AG04449 (cell line): ENCODE measurements around the gene ABHD12.

Source experiments
- CTCF ChIA-PET: fragments of 350-600 bp; formaldehyde crosslinking; extraction: SDS; loops from one replicate; lab custom pipeline; 2021; ENCODE audit warnings: antibody characterized with exemption; lab: Yijun Ruan, JAX
- POLR2A ChIA-PET: fragments of 400-600, 350-600 bp; formaldehyde crosslinking; extraction: SDS; loops from one replicate; lab custom pipeline; 2020; ENCODE audit warnings: antibody characterized with exemption, inconsistent platforms; lab: Yijun Ruan, JAX
- DNase-seq: peaks from one replicate; pipeline ENCODE4 v3.0.0-alpha.2; 2010; ENCODE audit warnings: low read depth, low spot score
- H3K4me3 ChIP-seq: 2 replicates; pipeline ENCODE4 v1.5.1; 2011; ENCODE audit warnings: low read depth, mild to moderate bottlenecking, control low read depth, low read length
- CTCF ChIP-seq: IDR thresholded peaks from one replicate; pipeline ENCODE4 v1.5.1; 2011; ENCODE audit warnings: mild to moderate bottlenecking, moderate library complexity, low read length, control low read depth, inconsistent platforms; ENCODE audit not compliant: insufficient read depth; ENCODE audit errors: missing control alignments

ABHD12 gene

GRCh38 chr20:25318471-25319240, 72.0 kb downstream of the ABHD12 start:
- H3K4me3 ChIP-seq: no peak overlapping the region
- ChIA-PET POLR2A (interaction anchor here (0.9 to 1.2 kb wide), 2 partner anchors 9 to 45 kb away, joined by 3 to 4 read pairs; no protein-coding TSS in a partner anchor), CTCF (interaction anchor here (4.0 kb wide), 1 partner anchor 80 kb away, joined by 14 read pairs; no protein-coding TSS in a partner anchor)
- TF ChIP-seq CTCF: no peak
- no peak for DNase-seq

- no peak for TF ChIP-seq CTCF
- no peak overlapping the region for H3K4me3 ChIP-seq
- DNase-seq: no peak
- CTCF ChIA-PET: interaction anchor here (4.0 kb wide), 1 partner anchor 81 kb away, joined by 14 read pairs; no protein-coding TSS in a partner anchor
- POLR2A ChIA-PET: no interaction called here
Observed at GRCh38 chr20:25317351-25318075, 73.1 kb downstream of the ABHD12 start.

- DNase-seq: no peak
- POLR2A ChIA-PET: no interaction called here
- TF ChIP-seq CTCF: no peak
- CTCF ChIA-PET: interaction anchor here (4.0 kb wide), 1 partner anchor 82 kb away, joined by 14 read pairs; no protein-coding TSS in a partner anchor
- H3K4me3 ChIP-seq: no peak overlapping the region
Observed at GRCh38 chr20:25316506-25317190, 74.0 kb downstream of the ABHD12 start.

GRCh38 chr20:25315418-25316210, 75.0 kb downstream of the ABHD12 start:
- ChIA-PET CTCF (interaction anchor here (0.8 to 4.0 kb wide), 5 partner anchors 20 to 322 kb away, joined by 3 to 14 read pairs (median 4); no protein-coding TSS in a partner anchor), POLR2A (no interaction called here)
- no peak for TF ChIP-seq CTCF
- no peak for DNase-seq
- no peak overlapping the region for H3K4me3 ChIP-seq

GRCh38 chr20:25314497-25315417, 75.9 kb downstream of the ABHD12 start:
- no peak for DNase-seq
- TF ChIP-seq CTCF: peak; percentile 17
- H3K4me3 ChIP-seq: no peak overlapping the region
- ChIA-PET CTCF (interaction anchor here (0.8 to 4.0 kb wide), 8 partner anchors 8 to 321 kb away, joined by 3 to 14 read pairs (median 4); no protein-coding TSS in a partner anchor), POLR2A (no interaction called here)
